ENCODE data around the gene BBS2.

- no peak for TF ChIP-seq CTCF (IDR thresholded peaks at IDR 0.05)
- no peak for TF ChIP-seq RFX5 (IDR thresholded peaks at IDR 0.05)
- no peak for TF ChIP-seq RNF2 (IDR thresholded peaks at IDR 0.05; ENCODE audit: borderline replicate concordance, low read depth)
- no peak for TF ChIP-seq RAD21 (conservative IDR thresholded peaks at IDR 0.05 in 1 of 2, IDR thresholded peaks at IDR 0.05 in 1 of 2)
- no peak for TF ChIP-seq POLR2A (IDR thresholded peaks at IDR 0.05; ENCODE audit: low read length)
- no peak for TF ChIP-seq TP53 (CRISPR knock-in tag; IDR thresholded peaks at IDR 0.05)
Observed at GRCh38 chr16:56517206-56517605, 2.6 kb downstream of the BBS2 start.

All from A549 (cell line).